GM19025 (cell line): ENCODE data around the gene TRIM33.

Experiments used
- ATAC-seq: cut with Tn5 transposase; IDR thresholded peaks from one replicate; pipeline ENCODE4 v1.9.1; 2021; ENCODE audit warnings: mild to moderate bottlenecking, low read depth, moderate library complexity; ENCODE audit not compliant: unreplicated experiment

The TRIM33 gene

GRCh38 chr1:114511032-114511785 is at the start of gene TRIM33:
Gene TRIM33, minus strand, starts transcription at chr1:114511203. Its CDS starts 127 bp downstream, at chr1:114511076.
- ATAC-seq, result peak; percentile 70

- no peak for ATAC-seq
Observed at GRCh38 chr1:114559356-114559755, 48.4 kb upstream of the TRIM33 start.

GRCh38 chr1:114558544-114558943 is 47.5 kb upstream of the TRIM33 start:
- no peak for ATAC-seq

GRCh38 chr1:114554577-114554976 is 43.6 kb upstream of the TRIM33 start:
- ATAC-seq, result no peak

- ATAC-seq, result no peak
Observed at GRCh38 chr1:114552106-114552639, 41.2 kb upstream of the TRIM33 start.

- ATAC-seq, result no peak
Observed at GRCh38 chr1:114551400-114551799, 40.4 kb upstream of the TRIM33 start.

- no peak for ATAC-seq
Observed at GRCh38 chr1:114550336-114550735, 39.3 kb upstream of the TRIM33 start.

- ATAC-seq, result no peak
Observed at GRCh38 chr1:114549137-114549536, 38.1 kb upstream of the TRIM33 start.

- ATAC-seq, result no peak
Observed at GRCh38 chr1:114547076-114547475, 36.1 kb upstream of the TRIM33 start.

GRCh38 chr1:114545796-114546195 is 34.8 kb upstream of the TRIM33 start:
- ATAC-seq, result no peak

- no peak for ATAC-seq
Observed at GRCh38 chr1:114545315-114545714, 34.3 kb upstream of the TRIM33 start.

GRCh38 chr1:114540821-114541220 is 29.8 kb upstream of the TRIM33 start:
- no peak for ATAC-seq

- ATAC-seq, result no peak
Observed at GRCh38 chr1:114540272-114540671, 29.3 kb upstream of the TRIM33 start.

- ATAC-seq, result no peak
Observed at GRCh38 chr1:114536043-114536442, 25.0 kb upstream of the TRIM33 start.

- no peak for ATAC-seq
Observed at GRCh38 chr1:114535401-114535800, 24.4 kb upstream of the TRIM33 start.

GRCh38 chr1:114531094-114531493 is 20.1 kb upstream of the TRIM33 start:
- ATAC-seq, result no peak

GRCh38 chr1:114530224-114530623 is 19.2 kb upstream of the TRIM33 start:
- ATAC-seq, result no peak

- no peak for ATAC-seq
Observed at GRCh38 chr1:114524944-114525343, 13.9 kb upstream of the TRIM33 start.

GRCh38 chr1:114522264-114522575 is 11.2 kb upstream of the TRIM33 start:
- ATAC-seq, result no peak

- ATAC-seq, result no peak
Observed at GRCh38 chr1:114521396-114522263, 10.6 kb upstream of the TRIM33 start.

GRCh38 chr1:114517348-114517747 is 6.3 kb upstream of the TRIM33 start:
- ATAC-seq, result no peak
